Subcutaneous adipose tissue (tissue), 4 donors: Measurements from ENCODE around the gene TOR2A. TPM values are rescaled to one million over a fixed set of nuclear protein-coding genes. Genes with fewer than 3 reads are reported as not detected.

Experiments
- CTCF ChIP-seq: fragments of 450-650 bp; IDR thresholded peaks from one replicate; pipeline ENCODE4 v1.5.1; 2016; ENCODE audit warnings: low read depth, mild to moderate bottlenecking, control low read depth, antibody characterized with exemption, moderate library complexity
- total RNA-seq, 4 donors: library from RNA; depleted of rRNA; stranded (reverse); fragments of >200 nt; gene quantifications; one replicate each; pipeline ENCODE4 v1.1.0, GENCODE V29; 2016

The TOR2A gene
- total RNA-seq, 4 donors from 2014 or later = 4.1 to 14.3 (median 8.8) TPM

GRCh38 chr9:127746959-127747569 is 12.0 kb upstream of the TOR2A start:
- no peak for TF ChIP-seq CTCF

- no peak for TF ChIP-seq CTCF
These were observed 9.5 kb upstream of the TOR2A start for GRCh38 chr9:127744398-127745110.

- TF ChIP-seq CTCF = no peak
These were observed 7.5 kb upstream of the TOR2A start for GRCh38 chr9:127742435-127743088.

- TF ChIP-seq CTCF = no peak
These were observed 6.8 kb upstream of the TOR2A start for GRCh38 chr9:127741831-127742434.

- no peak for TF ChIP-seq CTCF
These were observed 4.7 kb upstream of the TOR2A start for GRCh38 chr9:127739614-127740330.

- TF ChIP-seq CTCF = no peak
These were observed 3.6 kb upstream of the TOR2A start for GRCh38 chr9:127738666-127739065.
